AG20443 (cell line): ENCODE results near the gene ASF1B.
"Not testable (repeated sequence)": the region's sequence is repeated elsewhere in the genome, so short reads cannot be mapped to it uniquely, and the experiment has no call there.

Experiments
- DNase-seq: peaks from one replicate; pipeline ENCODE4 v3.0.0; 2012; ENCODE audit warnings: low spot score, mixed read lengths

Gene ASF1B

GRCh38 chr19:14160017-14160703, 23.8 kb upstream of the ASF1B start:
- DNase-seq = no peak

GRCh38 chr19:14159059-14159458, 22.7 kb upstream of the ASF1B start:
- DNase-seq = no peak

GRCh38 chr19:14158276-14159023, 22.1 kb upstream of the ASF1B start:
- no peak for DNase-seq

GRCh38 chr19:14156971-14157717, 20.8 kb upstream of the ASF1B start:
- no peak for DNase-seq

- no peak for DNase-seq
Measured at GRCh38 chr19:14156122-14156521, 19.7 kb upstream of the ASF1B start.

- no peak for DNase-seq
Measured at GRCh38 chr19:14155371-14155770, 19.0 kb upstream of the ASF1B start.

GRCh38 chr19:14152713-14153112, 16.3 kb upstream of the ASF1B start:
- no peak for DNase-seq

GRCh38 chr19:14150770-14151661, 14.6 kb upstream of the ASF1B start:
- DNase-seq = no peak

- no peak for DNase-seq
Measured at GRCh38 chr19:14150041-14150769, 13.8 kb upstream of the ASF1B start.

GRCh38 chr19:14149509-14149994, 13.2 kb upstream of the ASF1B start:
- peak; percentile 84 for DNase-seq

- DNase-seq = no peak
Measured at GRCh38 chr19:14148751-14149410, 12.5 kb upstream of the ASF1B start.

- peak; percentile 89 for DNase-seq
Measured at GRCh38 chr19:14147797-14148605, 11.6 kb upstream of the ASF1B start.

- DNase-seq = peak; percentile 88
Measured at GRCh38 chr19:14146789-14147216, 10.4 kb upstream of the ASF1B start.

GRCh38 chr19:14146169-14146568, 9.8 kb upstream of the ASF1B start:
- DNase-seq = not testable (repeated sequence)

- no peak for DNase-seq
Measured at GRCh38 chr19:14145381-14145780, 9.0 kb upstream of the ASF1B start.

- no peak for DNase-seq
Measured at GRCh38 chr19:14142262-14143190, 6.1 kb upstream of the ASF1B start.

- DNase-seq = no peak
Measured at GRCh38 chr19:14141041-14141440, 4.7 kb upstream of the ASF1B start.

- DNase-seq = no peak
Measured at GRCh38 chr19:14139944-14140343, 3.6 kb upstream of the ASF1B start.
